Stimulated activated CD8-positive, alpha-beta memory T cell treated with anti-CD3 and anti-CD28 coated beads, Interleukin-7, amount 100 ng/mL, for 24 hours (primary cell): ENCODE data around the gene PREB.

ENCODE experiments used
- DNase-seq: peaks from one replicate; pipeline ENCODE4 v3.0.0-alpha.2; 2020; ENCODE audit warnings: low read depth

Gene PREB

GRCh38 chr2:27152102-27152795 lies 17.8 kb upstream of the PREB start:
- no peak for DNase-seq

GRCh38 chr2:27150639-27151230 lies 16.3 kb upstream of the PREB start:
- no peak for DNase-seq

DNA sequence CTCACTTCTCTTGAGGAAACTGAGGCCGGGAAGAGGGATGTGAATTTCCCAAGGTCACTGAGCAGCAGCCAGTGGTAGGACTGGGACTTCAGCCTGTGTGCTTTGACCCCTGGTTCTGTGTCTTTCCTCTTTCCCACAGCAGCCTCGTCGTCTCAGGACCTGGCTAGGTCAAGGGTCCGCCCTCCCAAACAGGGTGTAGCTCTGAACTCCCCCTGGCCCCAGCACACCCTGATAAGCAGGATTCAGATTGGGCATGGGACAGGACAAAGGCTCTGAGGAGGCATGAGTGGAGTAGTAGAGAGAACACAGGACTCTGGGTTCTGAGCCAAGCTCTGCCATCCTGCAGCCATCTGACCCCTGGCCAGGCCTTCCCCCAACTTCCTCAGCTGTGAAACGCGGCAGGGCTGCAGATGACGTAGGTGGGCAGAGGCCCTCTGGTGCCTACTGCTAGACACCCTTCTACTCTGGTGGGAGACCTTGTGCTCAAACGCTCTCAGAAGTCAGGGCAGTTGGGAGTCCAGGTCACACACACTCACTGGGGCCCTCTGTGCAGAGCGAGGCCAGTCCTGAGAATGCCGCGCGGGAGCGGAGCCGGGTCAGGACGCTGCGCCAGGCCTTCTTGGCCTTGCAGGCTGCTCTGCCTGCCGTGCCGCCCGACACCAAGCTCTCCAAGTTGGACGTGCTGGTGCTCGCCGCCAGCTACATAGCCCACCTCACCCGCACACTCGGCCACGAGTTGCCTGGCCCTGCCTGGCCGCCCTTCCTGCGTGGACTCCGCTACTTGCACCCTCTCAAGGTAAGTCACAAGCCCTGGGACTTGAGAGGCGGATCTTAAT lies 15.4 kb upstream of the PREB start:
- no peak for DNase-seq

DNA sequence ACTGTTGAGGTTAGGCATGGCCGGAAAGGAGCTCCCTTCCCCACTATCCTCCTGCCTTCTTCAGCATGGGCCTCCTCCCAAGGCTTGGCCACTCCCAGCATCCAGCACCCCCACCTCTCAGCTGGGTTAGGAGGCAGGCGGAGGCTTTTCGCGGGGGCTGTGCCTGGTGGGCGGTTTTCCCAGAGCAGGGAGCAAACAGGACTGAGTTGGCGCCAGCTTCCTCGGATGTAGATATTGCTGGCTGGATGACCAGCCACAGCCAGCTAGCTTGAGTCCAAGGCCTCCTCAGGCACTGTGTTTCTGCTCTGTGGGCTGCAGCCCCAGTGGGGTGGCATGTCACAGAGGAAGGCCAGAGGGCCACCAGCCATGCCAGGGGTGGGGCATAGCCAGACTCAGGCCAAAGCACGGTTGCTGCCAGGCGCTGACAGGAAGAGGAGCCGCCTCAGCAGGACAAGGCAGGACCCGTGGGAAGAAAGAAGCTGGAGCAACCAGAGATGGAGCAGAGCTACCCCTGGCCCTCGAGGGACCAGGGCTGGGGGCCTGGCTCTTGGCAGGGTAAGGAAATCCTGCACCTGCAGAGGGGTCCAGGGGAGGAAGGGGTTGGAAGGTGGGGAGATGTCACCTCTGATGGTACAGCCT lies 14.5 kb upstream of the PREB start, which contains the start of gene TCF23:
Gene TCF23 (plus strand): TSS at position 204 of the 639 bp plus-strand sequence. CDS start 130 bp downstream, at position 334.
- DNase-seq, result no peak

DNA sequence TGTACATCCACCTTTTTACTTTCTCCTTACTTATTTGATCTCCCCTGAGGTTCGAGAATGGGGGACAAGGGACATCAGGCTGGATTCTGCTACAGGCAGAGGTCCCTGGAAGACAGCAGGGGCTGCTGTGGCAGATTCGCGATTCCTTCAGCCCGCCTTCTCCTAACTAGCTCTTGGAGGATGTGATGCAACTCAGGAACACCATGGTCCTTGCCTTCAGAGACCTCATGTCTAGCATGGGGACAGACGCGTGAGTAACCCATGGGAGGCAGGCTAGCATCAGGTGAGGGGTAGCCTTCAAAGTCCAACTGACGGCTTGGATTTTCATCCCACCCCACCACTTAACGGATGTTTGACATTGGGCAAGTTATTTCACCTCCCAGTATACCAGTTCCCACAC lies 13.5 kb upstream of the PREB start:
- no peak for DNase-seq

DNA sequence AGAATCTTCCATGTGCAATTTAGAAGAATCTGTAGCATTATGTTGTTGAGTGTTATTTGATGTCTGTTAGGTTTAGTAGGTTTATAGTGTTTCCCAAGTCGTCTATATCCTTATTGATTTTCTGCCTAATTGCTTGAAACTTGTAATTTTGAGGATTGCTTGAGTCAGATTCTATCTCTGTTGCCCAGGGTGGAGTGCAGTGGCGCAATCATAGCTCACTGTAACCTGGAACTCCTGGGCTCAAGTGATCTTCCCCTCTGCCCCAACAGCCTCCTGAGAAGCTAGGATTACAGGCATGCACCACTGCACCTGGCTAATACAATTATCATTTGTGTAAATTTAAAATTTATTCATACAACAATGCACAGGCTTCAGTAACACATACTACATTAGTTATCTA lies 11.2 kb upstream of the PREB start:
- no peak for DNase-seq

DNA sequence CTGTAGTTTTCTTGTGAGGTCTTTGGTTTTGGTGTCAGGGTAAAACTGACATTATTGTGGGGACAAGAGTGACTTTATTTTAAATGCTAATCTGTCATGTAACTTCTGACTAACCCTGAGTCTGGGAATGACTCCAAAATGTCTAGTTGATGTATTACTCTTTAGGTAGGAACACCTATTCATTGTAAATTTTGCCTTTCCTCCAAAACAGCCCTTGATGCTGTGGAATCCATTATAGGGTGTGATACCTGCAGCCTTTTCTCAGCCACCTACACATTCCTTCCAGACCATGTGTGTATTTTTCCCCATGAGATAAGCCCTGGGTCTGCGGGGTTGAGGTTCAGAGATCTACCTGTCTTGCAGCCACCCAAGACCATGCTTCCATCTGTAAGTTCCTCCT lies 8.8 kb upstream of the PREB start:
- DNase-seq, result no peak

- DNase-seq, result no peak
These were observed 4.9 kb upstream of the PREB start, which contains the start of gene PRR30 for GRCh38 chr2:27139310-27139709. Gene PRR30 (minus strand): TSS chr2:27139410. CDS start chr2:27138329, 1,081 bp downstream.

- no peak for DNase-seq
These were observed 3.7 kb upstream of the PREB start for GRCh38 chr2:27138111-27138510.

- no peak for DNase-seq
These were observed 3.0 kb upstream of the PREB start for GRCh38 chr2:27137322-27137935.

GRCh38 chr2:27136751-27137150 lies 2.3 kb upstream of the PREB start:
- DNase-seq, result no peak

DNA sequence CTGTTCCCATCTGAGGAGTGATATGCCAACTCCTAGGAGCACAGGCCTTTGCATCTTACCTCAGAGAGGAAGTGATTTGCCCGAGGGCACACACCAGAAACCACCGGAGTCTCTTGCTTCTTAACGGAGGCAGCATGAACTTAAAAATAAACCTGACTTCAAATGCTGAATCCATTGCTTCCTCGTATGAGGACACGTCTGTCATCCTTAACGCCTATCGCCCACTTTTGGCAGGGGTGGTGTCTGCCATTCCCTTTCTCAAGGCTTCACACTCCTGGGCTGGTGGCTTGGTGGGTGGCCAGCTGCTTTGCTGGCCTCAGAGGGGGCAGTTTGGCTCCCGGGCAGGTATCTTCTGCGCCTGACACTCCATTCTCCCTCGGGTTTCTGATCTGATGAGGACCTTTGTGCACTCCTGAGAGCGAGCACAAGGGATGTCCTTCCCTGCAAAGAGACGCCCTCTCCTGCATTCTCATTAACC lies 1.1 kb upstream of the PREB start:
- no peak for DNase-seq

- DNase-seq, result no peak
These were observed 493 bp upstream of the PREB start for GRCh38 chr2:27134781-27135477.

DNA sequence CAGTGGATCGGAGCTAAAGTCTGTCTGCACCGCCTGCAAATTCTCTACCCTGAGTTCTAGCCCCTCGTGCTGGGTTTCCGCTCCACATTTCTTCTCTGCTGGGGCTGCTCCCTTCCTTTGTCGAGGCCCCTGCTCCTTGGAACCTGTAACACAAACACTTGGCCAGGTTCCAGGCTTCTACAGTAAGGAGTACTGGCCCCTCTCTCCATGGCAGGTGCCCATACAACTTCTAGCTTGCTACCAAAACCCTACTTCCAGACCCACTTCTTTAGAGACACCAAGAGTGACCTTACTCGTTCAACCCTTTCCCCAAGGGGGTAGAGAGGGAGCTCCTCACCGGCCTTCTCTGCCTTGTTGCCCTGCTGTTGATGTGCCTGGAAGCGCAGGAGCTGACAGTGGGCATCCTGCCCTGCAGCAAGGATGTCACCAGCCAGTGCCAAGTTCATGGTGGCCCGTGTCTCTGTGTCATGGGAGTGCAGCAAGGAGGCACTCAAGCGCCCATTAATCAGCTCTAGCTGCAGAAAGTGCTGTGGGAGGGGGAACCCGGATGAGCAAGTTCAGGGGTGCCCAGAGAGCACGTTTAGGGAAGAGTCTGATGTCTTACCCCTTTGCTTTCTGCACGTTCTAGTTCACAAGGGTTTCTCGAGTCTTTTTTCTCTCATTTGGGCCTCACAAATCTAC lies 1.1 kb downstream of the PREB start:
- no peak for DNase-seq

GRCh38 chr2:27131429-27131828 lies 3.0 kb downstream of the PREB start:
- DNase-seq, result no peak

DNA sequence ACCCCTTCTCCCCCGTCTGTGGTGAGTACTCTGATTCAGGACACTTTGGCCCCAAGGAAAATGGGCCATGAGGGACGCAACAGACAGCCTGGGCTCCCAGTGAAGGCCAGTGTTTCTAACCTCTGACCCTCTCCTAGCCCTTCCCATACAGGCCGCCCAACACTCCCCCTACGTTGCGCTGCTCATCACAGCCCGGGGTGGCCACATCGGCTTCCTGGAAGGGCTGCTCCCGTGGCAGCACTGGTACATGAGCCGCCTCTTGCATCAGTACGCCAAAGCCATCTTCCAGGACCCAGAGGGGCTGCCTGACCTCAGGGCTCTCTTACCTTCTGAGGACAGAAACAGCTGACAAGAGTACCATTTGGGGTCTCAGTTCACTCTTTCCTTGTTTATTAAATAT lies 4.0 kb downstream of the PREB start:
- no peak for DNase-seq

DNA sequence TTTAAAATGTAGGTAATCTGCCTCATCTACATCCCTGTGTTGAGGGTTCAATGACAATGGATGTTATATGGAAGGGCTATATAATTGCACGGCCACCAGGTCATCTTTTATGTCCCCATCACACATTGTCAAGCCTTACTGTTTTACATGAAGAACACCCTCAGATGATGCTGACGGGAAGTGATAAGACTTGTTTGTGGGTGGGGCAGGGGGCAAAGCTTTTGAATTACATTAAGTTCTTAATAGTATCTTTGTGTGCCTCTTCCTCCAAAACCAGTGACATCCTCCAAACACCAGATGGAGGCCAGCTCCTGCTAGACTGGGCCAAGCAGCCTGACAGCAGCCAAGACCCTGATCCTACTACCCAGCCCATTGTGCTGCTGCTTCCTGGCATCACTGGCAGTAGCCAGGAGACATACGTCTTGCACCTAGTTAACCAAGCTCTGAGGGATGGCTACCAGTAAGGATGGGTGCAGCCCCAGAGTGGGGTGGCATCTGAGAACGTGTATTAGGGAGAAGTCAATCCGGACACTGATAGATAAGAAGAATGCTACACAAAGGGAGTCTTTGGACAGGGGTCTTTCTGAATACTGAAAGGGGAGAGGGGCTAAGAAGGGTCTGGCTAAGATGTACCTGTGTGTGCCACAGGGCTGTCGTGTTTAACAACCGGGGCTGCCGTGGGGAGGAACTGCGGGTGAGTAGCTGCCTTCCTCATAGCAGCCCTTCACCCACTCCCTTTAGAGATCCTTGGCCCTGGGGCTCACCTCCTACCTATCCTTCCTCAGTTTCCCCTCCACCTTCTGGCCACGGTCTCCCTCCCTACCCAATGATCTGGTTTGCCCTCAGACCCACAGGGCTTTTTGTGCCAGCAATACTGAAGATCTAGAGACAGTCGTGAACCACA lies 5.5 kb downstream of the PREB start:
- no peak for DNase-seq

DNA sequence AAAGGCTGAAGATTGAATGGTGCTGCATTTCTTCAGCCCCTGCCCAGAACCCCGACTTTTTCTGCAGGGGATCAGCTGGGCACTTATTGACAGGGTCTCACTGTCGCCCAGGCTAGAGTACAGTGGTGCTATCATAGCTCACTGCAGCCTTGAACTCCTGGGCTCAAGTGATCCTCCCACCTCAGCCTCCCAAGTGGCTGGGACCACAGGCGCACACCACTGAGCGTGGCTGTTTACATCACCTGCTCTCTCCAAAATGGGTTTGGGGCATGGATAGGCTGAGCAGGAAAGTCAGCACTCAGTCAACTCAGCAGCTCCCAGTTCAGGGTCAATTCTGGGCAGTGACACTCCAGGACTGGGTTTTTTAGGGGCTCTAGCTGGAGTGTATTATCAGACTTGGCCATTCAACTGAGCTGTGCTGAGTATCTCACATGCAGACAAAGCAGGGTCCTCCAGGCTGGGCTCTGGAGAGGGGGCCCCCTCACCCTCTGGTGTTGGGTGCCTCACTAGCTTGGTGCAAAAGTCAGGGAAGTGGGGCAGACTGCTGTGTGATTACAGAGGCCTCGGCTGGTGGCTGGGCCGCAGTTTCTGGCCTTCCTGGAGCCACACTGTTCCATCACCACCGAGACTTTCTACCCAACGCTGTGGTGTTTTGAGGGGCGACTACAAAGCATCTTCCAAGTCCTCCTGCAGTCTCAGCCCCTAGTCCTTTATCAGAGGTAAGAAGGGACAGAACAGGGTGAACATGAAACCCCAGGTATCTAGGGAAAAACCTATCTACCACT lies 6.4 kb downstream of the PREB start:
- no peak for DNase-seq

DNA sequence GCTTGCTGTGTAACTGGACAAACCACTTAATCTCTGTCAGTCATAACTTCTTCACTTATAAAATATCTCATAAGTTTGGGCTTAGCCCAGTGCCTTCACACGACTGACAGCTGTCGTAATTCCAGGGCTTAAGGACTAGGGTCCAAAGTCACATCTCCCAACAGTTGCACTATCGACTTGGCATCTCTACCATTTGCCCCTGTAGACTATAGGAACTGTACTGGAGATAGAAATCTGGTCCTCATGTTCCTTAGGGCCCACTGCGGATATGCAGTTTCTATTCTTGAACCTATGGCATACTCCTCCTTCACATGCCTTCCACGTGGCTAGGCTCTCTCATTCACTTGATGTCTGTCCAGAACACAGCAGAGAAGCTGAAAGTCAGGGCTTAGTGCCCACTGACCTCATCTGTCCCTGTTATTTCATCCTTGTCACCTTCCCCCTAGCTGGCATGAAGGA lies 8.2 kb downstream of the PREB start:
- no peak for DNase-seq
